Measurements from ENCODE around the gene SHMT1. TPM values are rescaled to one million over a fixed set of nuclear protein-coding genes. Genes with fewer than 3 reads are reported as not detected.
A peak's percentile ranks its signal among the peaks of the same experiment; 100 is the strongest.
"Not testable (repeated sequence)": the region's sequence is repeated elsewhere in the genome, so short reads cannot be mapped to it uniquely, and the experiment has no call there.

The SHMT1 gene
- total RNA-seq, 4 donors from 2014 or later, result 59.9 to 117 (median 82.7) TPM

DNA sequence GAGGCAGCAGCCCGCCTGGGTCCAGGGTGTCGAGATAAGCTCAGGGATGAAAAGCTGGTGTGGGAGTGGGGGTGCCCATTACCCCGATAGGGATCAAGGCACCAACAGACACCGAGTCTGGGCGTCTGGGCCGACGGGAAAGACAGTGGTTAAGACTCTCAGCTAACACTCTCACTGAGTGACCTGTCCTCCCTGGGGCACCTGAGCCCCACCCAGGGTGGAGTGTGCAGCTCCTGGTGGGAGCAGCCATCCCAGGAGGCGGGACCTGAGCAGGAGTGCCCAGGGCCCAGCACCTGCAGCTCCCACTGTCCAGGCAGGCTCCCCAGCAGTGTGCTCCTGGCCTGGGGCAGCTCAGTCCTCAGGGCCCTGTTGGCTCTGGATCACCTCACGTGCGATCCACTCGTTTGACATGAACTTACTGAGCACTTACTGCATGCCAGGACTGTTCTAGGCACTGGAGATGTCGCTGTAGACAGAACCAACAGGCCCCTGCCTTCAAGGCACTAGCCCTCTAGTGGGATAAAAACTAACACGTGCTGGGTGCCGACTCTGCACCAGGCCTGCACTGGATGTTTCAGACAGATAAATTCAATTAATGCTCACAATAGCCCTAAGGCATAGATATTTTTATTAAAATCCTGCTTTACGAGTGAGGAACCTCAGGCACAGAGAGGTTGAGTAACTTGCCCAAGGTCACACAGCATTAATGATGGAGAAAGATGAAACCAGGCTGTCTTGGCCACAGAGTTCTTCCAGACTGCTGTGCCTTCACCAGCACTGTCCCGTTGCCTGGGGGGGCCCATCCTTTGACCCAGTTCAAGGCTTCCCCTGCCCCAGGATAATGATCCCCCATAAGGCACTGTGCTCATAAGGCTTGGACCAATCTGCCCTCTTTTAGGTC is 16.1 kb upstream of the SHMT1 start:
- H3K4me1 ChIP-seq, result peaks cover 10 to 14% of the 10 kb centered on the region in 2 donors
- TF ChIP-seq POLR2A (IDR thresholded peaks at IDR 0.05), result no peak
- TF ChIP-seq, protein P1, sequence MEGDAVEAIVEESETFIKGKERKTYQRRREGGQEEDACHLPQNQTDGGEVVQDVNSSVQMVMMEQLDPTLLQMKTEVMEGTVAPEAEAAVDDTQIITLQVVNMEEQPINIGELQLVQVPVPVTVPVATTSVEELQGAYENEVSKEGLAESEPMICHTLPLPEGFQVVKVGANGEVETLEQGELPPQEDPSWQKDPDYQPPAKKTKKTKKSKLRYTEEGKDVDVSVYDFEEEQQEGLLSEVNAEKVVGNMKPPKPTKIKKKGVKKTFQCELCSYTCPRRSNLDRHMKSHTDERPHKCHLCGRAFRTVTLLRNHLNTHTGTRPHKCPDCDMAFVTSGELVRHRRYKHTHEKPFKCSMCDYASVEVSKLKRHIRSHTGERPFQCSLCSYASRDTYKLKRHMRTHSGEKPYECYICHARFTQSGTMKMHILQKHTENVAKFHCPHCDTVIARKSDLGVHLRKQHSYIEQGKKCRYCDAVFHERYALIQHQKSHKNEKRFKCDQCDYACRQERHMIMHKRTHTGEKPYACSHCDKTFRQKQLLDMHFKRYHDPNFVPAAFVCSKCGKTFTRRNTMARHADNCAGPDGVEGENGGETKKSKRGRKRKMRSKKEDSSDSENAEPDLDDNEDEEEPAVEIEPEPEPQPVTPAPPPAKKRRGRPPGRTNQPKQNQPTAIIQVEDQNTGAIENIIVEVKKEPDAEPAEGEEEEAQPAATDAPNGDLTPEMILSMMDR (IDR thresholded peaks at IDR 0.05), result no peak
- no peaks in the 10 kb centered on the region for H3K36me3 ChIP-seq
- WGBS, 2 donors, result 83 to 89% methylated on average over 14 to 15 of the region's 16 CpGs
- DNase-seq, result no peak
- intact Hi-C loops (cut with DNase I), result no loop called here
- no peak overlapping the region for H3K27ac ChIP-seq
- H3K27me3 ChIP-seq, result no peaks in the 10 kb centered on the region
- no peaks in the 10 kb centered on the region for H3K9me3 ChIP-seq
- H3K4me3 ChIP-seq (replicated peaks in 1 of 3), result no peak overlapping the region

GRCh38 chr17:18378614-18379013 is 15.3 kb upstream of the SHMT1 start:
- Histone ChIP-seq H3K4me1 (peaks cover 10 to 14% of the 10 kb centered on the region in 2 donors), H3K27ac (peak overlapping the region in 2 of 3 donors; percentile 78 to 88)
- 92 to 96% methylated on average over 5 of the region's 5 CpGs for WGBS, 2 donors
- H3K36me3 ChIP-seq; intact Hi-C loops (cut with DNase I); H3K9me3 ChIP-seq; DNase-seq; H3K27me3 ChIP-seq; H3K4me3 ChIP-seq (replicated peaks in 1 of 3): not testable (repeated sequence)

DNA sequence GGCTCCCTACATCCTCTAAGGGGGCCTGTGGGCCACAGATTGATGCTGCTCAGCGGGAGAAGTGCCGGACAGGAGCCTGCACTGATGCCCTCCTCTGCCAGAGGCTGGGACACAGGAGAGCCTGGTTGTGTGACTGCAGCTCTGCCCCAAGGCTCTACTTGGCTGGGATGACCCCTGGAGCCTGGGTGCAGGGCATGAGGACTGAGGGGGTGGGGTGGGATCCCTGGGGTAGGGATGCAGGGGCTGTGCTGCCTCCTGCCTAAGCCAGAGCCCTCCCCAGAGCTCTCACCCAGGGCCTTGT is 14.8 kb upstream of the SHMT1 start:
- no peak overlapping the region for H3K4me3 ChIP-seq (replicated peaks in 1 of 3)
- no peaks in the 10 kb centered on the region for H3K27me3 ChIP-seq
- peaks cover 10 to 14% of the 10 kb centered on the region in 2 donors for H3K4me1 ChIP-seq
- H3K27ac ChIP-seq, result peak overlapping the region; percentile 78 to 89 (median 88)
- no peaks in the 10 kb centered on the region for H3K9me3 ChIP-seq
- WGBS, 2 donors, result 92 to 100% methylated on average over 2 of the region's 2 CpGs
- no peaks in the 10 kb centered on the region for H3K36me3 ChIP-seq
- no peak for DNase-seq
- intact Hi-C loops (cut with DNase I), result no loop called here
- no peak for TF ChIP-seq POLR2A (IDR thresholded peaks at IDR 0.05)
- TF ChIP-seq, protein P1 (IDR thresholded peaks at IDR 0.05), result no peak

DNA sequence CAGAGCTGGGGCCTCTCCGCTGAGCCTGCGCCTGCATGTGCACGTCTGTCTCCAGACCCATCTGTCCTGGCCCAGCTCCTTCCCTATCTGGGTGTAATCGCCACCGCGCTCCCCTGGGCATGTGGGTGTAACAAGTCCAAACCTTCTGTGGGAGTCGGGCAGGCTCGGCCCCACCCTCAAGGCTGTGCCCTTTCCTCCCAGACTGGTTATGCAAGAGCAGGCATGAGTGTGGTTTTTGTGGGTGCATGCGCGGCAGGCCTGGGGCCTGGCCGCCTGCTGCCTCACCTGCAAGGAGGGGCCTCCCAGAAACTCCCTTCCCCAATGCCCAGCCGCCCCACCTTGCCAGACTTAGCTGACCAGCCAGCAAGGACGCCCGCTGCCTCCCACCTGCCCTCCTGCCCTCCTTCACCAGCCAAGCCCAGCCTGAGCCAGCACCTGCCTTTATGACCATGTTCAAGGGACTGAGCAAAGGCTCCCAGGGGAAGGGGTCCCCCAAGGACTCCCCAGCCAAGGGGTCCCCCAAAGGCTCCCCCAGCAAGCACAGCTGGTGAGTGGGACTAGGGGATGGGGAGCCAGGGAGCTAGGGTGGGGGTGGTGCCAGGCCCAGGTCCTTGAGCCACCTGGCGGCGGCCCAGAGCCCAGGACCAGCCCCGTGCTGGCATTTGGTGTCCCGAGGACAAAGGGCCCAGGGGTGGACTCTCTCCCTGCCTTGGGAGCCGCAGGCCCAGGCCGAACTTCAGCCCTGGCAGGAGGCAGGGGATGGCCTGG is 14.3 kb upstream of the SHMT1 start, which contains the start of gene EVPLL:
TSS of gene EVPLL (plus strand) at position 342 of the 768 bp plus-strand sequence. CDS start 3,160 bp downstream, outside the sequence.
- intact Hi-C loops (cut with DNase I), result no loop called here
- 38 to 47% methylated on average over 4 to 10 of the region's 20 CpGs for WGBS, 2 donors

GRCh38 chr17:18374216-18374615 is 10.9 kb upstream of the SHMT1 start:
- intact Hi-C loops (cut with DNase I), result no loop called here
- no peaks in the 10 kb centered on the region for H3K36me3 ChIP-seq
- no peaks in the 10 kb centered on the region for H3K9me3 ChIP-seq
- WGBS, 2 donors, result 92% methylated on average over 7 of the region's 7 CpGs
- no peak for DNase-seq
- no peak overlapping the region for H3K27ac ChIP-seq
- TF ChIP-seq, protein P1 (IDR thresholded peaks at IDR 0.05), result no peak
- TF ChIP-seq POLR2A (IDR thresholded peaks at IDR 0.05), result no peak
- H3K27me3 ChIP-seq, result no peaks in the 10 kb centered on the region
- peaks cover 10 to 14% of the 10 kb centered on the region in 2 donors for H3K4me1 ChIP-seq
- H3K4me3 ChIP-seq (replicated peaks in 1 of 3), result no peak overlapping the region

More for the DNA sequence above, 14.3 kb upstream of the SHMT1 start, which contains the start of gene EVPLL:
- H3K27me3 ChIP-seq, result no peaks in the 10 kb centered on the region
- DNase-seq, result peak; percentile 90 to 92
- TF ChIP-seq POLR2A (IDR thresholded peaks at IDR 0.05), result peak in 1 of 2 donors; percentile 42
- TF ChIP-seq, protein P1 (IDR thresholded peaks at IDR 0.05), result no peak
- no peak within 1 kb of the TSS for H3K4me3 ChIP-seq (replicated peaks in 1 of 3)
- H3K36me3 ChIP-seq, result no peaks in the 10 kb centered on the region
- peaks cover 10 to 14% of the 10 kb centered on the region in 2 donors for H3K4me1 ChIP-seq
- peak within 1 kb of the TSS; percentile 78 to 89 (median 88) for H3K27ac ChIP-seq
- H3K9me3 ChIP-seq, result no peaks in the 10 kb centered on the region

DNA sequence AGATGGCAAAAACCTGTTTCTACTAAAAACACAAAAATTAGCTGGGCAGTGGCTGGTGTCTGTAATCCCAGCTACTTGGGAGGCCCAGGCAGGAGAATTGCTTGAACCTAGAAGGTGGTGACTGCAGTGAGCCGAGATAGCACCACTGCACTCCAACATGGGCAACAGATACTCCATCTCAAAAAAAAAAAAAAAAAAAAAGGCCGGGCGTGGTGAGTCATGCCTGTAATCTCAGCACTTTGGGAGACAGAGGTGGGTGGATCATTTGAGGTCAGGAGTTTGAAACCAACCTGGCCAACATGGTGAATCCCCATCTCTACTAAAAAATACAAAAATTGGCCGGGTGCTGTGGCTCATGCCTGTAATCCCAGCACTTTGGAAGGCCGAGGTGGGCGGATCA is 9.8 kb upstream of the SHMT1 start:
- H3K36me3 ChIP-seq; H3K27ac ChIP-seq; H3K9me3 ChIP-seq; H3K4me3 ChIP-seq (replicated peaks in 1 of 3); DNase-seq; H3K27me3 ChIP-seq; intact Hi-C loops (cut with DNase I): not testable (repeated sequence)
- WGBS, 2 donors, result 87 to 93% methylated on average over 6 of the region's 6 CpGs
- H3K4me1 ChIP-seq, result peaks cover 10 to 13% of the 10 kb centered on the region in 2 donors

All from thyroid gland (tissue), 4 donors.